Measurements from ENCODE around the gene SMOC2.

SMOC2 gene

GRCh38 chr6:168441434-168442391 is 729 bp downstream of the SMOC2 start:
- DNase-seq (ENCODE audit: insufficient read length, low spot score) (no peak), FAIRE-seq (no peak)

- FAIRE-seq = no peak
- DNase-seq (ENCODE audit: insufficient read length, low spot score) = no peak
Observed at GRCh38 chr6:168442646-168443045, 1.7 kb downstream of the SMOC2 start.

GRCh38 chr6:168447282-168447681 is 6.3 kb downstream of the SMOC2 start:
- FAIRE-seq (no peak), DNase-seq (ENCODE audit: insufficient read length, low spot score) (no peak)

GRCh38 chr6:168447700-168448099 is 6.7 kb downstream of the SMOC2 start:
- no peak for DNase-seq (ENCODE audit: insufficient read length, low spot score)
- no peak for FAIRE-seq

- no peak for FAIRE-seq
Observed at GRCh38 chr6:168448243-168448855, 7.4 kb downstream of the SMOC2 start.

GRCh38 chr6:168450917-168451316 is 9.9 kb downstream of the SMOC2 start:
- no peak for FAIRE-seq
- no peak for DNase-seq (ENCODE audit: insufficient read length, low spot score)

More at GRCh38 chr6:168448243-168448855, 7.4 kb downstream of the SMOC2 start:
- DNase-seq (ENCODE audit: insufficient read length, low spot score) = no peak

GRCh38 chr6:168451805-168452517 is 11.0 kb downstream of the SMOC2 start:
- no peak for DNase-seq (ENCODE audit: insufficient read length, low spot score)
- FAIRE-seq = no peak

GRCh38 chr6:168452685-168453377 is 11.8 kb downstream of the SMOC2 start:
- no peak for FAIRE-seq
- no peak for DNase-seq (ENCODE audit: insufficient read length, low spot score)

- DNase-seq (ENCODE audit: insufficient read length, low spot score) (no peak), FAIRE-seq (no peak)
Observed at GRCh38 chr6:168455847-168456530, 15.0 kb downstream of the SMOC2 start.

- DNase-seq (ENCODE audit: insufficient read length, low spot score) = no peak
- FAIRE-seq = no peak
Observed at GRCh38 chr6:168456907-168457652, 16.1 kb downstream of the SMOC2 start.

GRCh38 chr6:168457653-168457934 is 16.6 kb downstream of the SMOC2 start:
- FAIRE-seq (no peak), DNase-seq (ENCODE audit: insufficient read length, low spot score) (no peak)

- DNase-seq (ENCODE audit: insufficient read length, low spot score) (no peak), FAIRE-seq (no peak)
Observed at GRCh38 chr6:168458101-168458500, 17.1 kb downstream of the SMOC2 start.

GRCh38 chr6:168459572-168459971 is 18.6 kb downstream of the SMOC2 start:
- no peak for FAIRE-seq
- DNase-seq (ENCODE audit: insufficient read length, low spot score) = no peak

GRCh38 chr6:168462289-168462853 is 21.4 kb downstream of the SMOC2 start:
- FAIRE-seq (no peak), DNase-seq (ENCODE audit: insufficient read length, low spot score) (no peak)

GRCh38 chr6:168464546-168464945 is 23.6 kb downstream of the SMOC2 start:
- DNase-seq (ENCODE audit: insufficient read length, low spot score) (no peak), FAIRE-seq (no peak)

GRCh38 chr6:168468045-168468444 is 27.1 kb downstream of the SMOC2 start:
- no peak for DNase-seq (ENCODE audit: insufficient read length, low spot score)
- FAIRE-seq = no peak

GRCh38 chr6:168469521-168469920 is 28.5 kb downstream of the SMOC2 start:
- FAIRE-seq = no peak
- DNase-seq (ENCODE audit: insufficient read length, low spot score) = no peak

- DNase-seq (ENCODE audit: insufficient read length, low spot score) (no peak), FAIRE-seq (no peak)
Observed at GRCh38 chr6:168469926-168470325, 28.9 kb downstream of the SMOC2 start.

- FAIRE-seq (no peak), DNase-seq (ENCODE audit: insufficient read length, low spot score) (no peak)
Observed at GRCh38 chr6:168472363-168472762, 31.4 kb downstream of the SMOC2 start.

Measured in HTR-8/SVneo (cell line).